Stimulated activated CD4-positive, alpha-beta T cell treated with anti-CD3 and anti-CD28 coated beads, Interleukin-2, amount 100 ng/mL, for 4 hours (primary cell): ENCODE measurements around the gene RPL10A.
A peak's percentile ranks its signal among the peaks of the same experiment; 100 is the strongest.

Source experiments
- DNase-seq: peaks from one replicate; pipeline ENCODE4 v3.0.0-alpha.2; 2020; ENCODE audit warnings: low read depth

The RPL10A gene

GRCh38 chr6:35449287-35449881 is 18.8 kb upstream of the RPL10A start:
- DNase-seq: no peak

- no peak for DNase-seq
These were observed 16.6 kb upstream of the RPL10A start for GRCh38 chr6:35451354-35452182.

GRCh38 chr6:35452183-35453090 is 15.8 kb upstream of the RPL10A start, which contains the start of gene FANCE:
Gene FANCE (plus strand): TSS chr6:35452338. CDS start chr6:35452546, 208 bp downstream.
- DNase-seq: peak; percentile 78

- no peak for DNase-seq
These were observed 15.0 kb upstream of the RPL10A start for GRCh38 chr6:35453236-35453635.

- DNase-seq: no peak
These were observed 13.7 kb upstream of the RPL10A start for GRCh38 chr6:35454391-35455110.

GRCh38 chr6:35457907-35458306 is 10.3 kb upstream of the RPL10A start:
- no peak for DNase-seq

- no peak for DNase-seq
These were observed 6.9 kb upstream of the RPL10A start for GRCh38 chr6:35461270-35461669.

- DNase-seq: no peak
These were observed 4.9 kb upstream of the RPL10A start for GRCh38 chr6:35463292-35463691.

- no peak for DNase-seq
These were observed 2.6 kb upstream of the RPL10A start for GRCh38 chr6:35465646-35466045.

GRCh38 chr6:35468980-35469750 is 964 bp downstream of the RPL10A start:
- no peak for DNase-seq

- DNase-seq: no peak
These were observed 1.8 kb downstream of the RPL10A start for GRCh38 chr6:35469751-35470662.

GRCh38 chr6:35470663-35471120 is 2.5 kb downstream of the RPL10A start:
- DNase-seq: no peak

- no peak for DNase-seq
These were observed 3.7 kb downstream of the RPL10A start for GRCh38 chr6:35471836-35472345.

- no peak for DNase-seq
These were observed 5.1 kb downstream of the RPL10A start for GRCh38 chr6:35473075-35473849.

GRCh38 chr6:35473850-35474130 is 5.6 kb downstream of the RPL10A start:
- DNase-seq: no peak

- no peak for DNase-seq
These were observed 6.1 kb downstream of the RPL10A start for GRCh38 chr6:35474131-35474941.

- no peak for DNase-seq
These were observed 6.9 kb downstream of the RPL10A start for GRCh38 chr6:35474942-35475570.

GRCh38 chr6:35475573-35475972 is 7.4 kb downstream of the RPL10A start:
- no peak for DNase-seq
